Naive B cell (primary cell): ENCODE data around the gene MLLT3. TPM values are rescaled to one million over a fixed set of nuclear protein-coding genes. Genes with fewer than 3 reads are reported as not detected.

Experiments
- ATAC-seq, 2 donors: fragments of 150-1000 bp; cut with Tn5 transposase; 2 replicates each; pipeline ENCODE4 v1.10.0; 2021; ENCODE audit warnings: low read depth in 2 of 2, mild to moderate bottlenecking in 2 of 2, moderate library complexity in 2 of 2
- DNase-seq: peaks from one replicate; pipeline ENCODE4 v3.0.0; 2022
- H3K27ac Mint-ChIP-seq, 6 donors: one replicate each; pipeline ENCODE4 v1.8.0; 2020 to 2022; ENCODE audit warnings: mild to moderate bottlenecking in 6 of 6, mixed read lengths in 6 of 6, moderate library complexity in 5 of 6, inconsistent platforms in 2 of 6
- H3K27me3 Mint-ChIP-seq, 3 donors: one replicate each; pipeline ENCODE4 v1.8.0; 2021 to 2022; ENCODE audit warnings: mixed read lengths in 3 of 3, mild to moderate bottlenecking in 1 of 3
- H3K36me3 Mint-ChIP-seq, 2 donors: one replicate each; pipeline ENCODE4 v1.8.0; 2020 to 2022; ENCODE audit warnings: mixed read lengths in 2 of 2, inconsistent platforms in 1 of 2, mild to moderate bottlenecking in 1 of 2
- H3K4me1 Mint-ChIP-seq, 3 donors: one replicate each; pipeline ENCODE4 v1.8.0; 2020 to 2022; ENCODE audit warnings: mixed read lengths in 3 of 3, inconsistent platforms in 1 of 3, mild to moderate bottlenecking in 1 of 3, moderate library complexity in 1 of 3
- H3K4me3 Mint-ChIP-seq, 8 donors: one replicate each; pipeline ENCODE4 v1.8.0; 2020 to 2022; ENCODE audit warnings: mild to moderate bottlenecking in 8 of 8, mixed read lengths in 8 of 8, moderate library complexity in 8 of 8, inconsistent platforms in 2 of 8
- H3K9me3 Mint-ChIP-seq, 7 donors: one replicate each; pipeline ENCODE4 v1.8.0; 2020 to 2022; ENCODE audit warnings: mixed read lengths in 7 of 7, mild to moderate bottlenecking in 5 of 7, inconsistent platforms in 2 of 7, moderate library complexity in 1 of 7
- polyA plus RNA-seq, 6 donors: library from polyadenylated mRNA; unstranded; fragments of 300-500 nt; fragmentation: Illumina TruSeq; gene quantifications; one replicate each; pipeline ENCODE4 v1.2.3, GENCODE V29; 2021; ENCODE audit warnings: low read depth in 6 of 6

Gene MLLT3
- polyA plus RNA-seq, 6 donors from 2014 or later = 3.2 to 11.6 (median 5.7) TPM

- Mint-ChIP-seq H3K27ac (no peak overlapping the region), H3K36me3 (peaks cover 0 to 7% of the 10 kb centered on the region in 2 donors), H3K4me3 (no peak overlapping the region), H3K27me3 (no peaks in the 10 kb centered on the region), H3K4me1 (peaks cover 0 to 22% (median 12%) of the 10 kb centered on the region in 3 donors), H3K9me3 (no peaks in the 10 kb centered on the region)
- DNase-seq (no peak), ATAC-seq (no peak)
Observed at GRCh38 chr9:20394969-20395368, 227.3 kb downstream of the MLLT3 start.

- no peak for ATAC-seq
- peaks cover 0 to 10% of the 10 kb centered on the region in 2 donors for H3K36me3 Mint-ChIP-seq
Observed at GRCh38 chr9:20391208-20391607, 231.1 kb downstream of the MLLT3 start.

GRCh38 chr9:20390400-20390799 is 231.9 kb downstream of the MLLT3 start:
- H3K9me3 Mint-ChIP-seq = peaks cover 0 to 6% (median 0%) of the 10 kb centered on the region in 7 donors
- DNase-seq = no peak
- no peaks in the 10 kb centered on the region for H3K27me3 Mint-ChIP-seq
- peaks cover 0 to 10% of the 10 kb centered on the region in 2 donors for H3K36me3 Mint-ChIP-seq
- H3K4me3 Mint-ChIP-seq = no peak overlapping the region
- no peak overlapping the region for H3K27ac Mint-ChIP-seq
- H3K4me1 Mint-ChIP-seq = no peaks in the 10 kb centered on the region
- no peak for ATAC-seq

More at GRCh38 chr9:20391208-20391607, 231.1 kb downstream of the MLLT3 start:
- no peak overlapping the region for H3K27ac Mint-ChIP-seq
- H3K27me3 Mint-ChIP-seq = no peaks in the 10 kb centered on the region
- DNase-seq = no peak
- no peaks in the 10 kb centered on the region for H3K4me1 Mint-ChIP-seq
- peaks cover 0 to 6% (median 0%) of the 10 kb centered on the region in 7 donors for H3K9me3 Mint-ChIP-seq
- no peak overlapping the region for H3K4me3 Mint-ChIP-seq

GRCh38 chr9:20387062-20387461 is 235.2 kb downstream of the MLLT3 start:
- no peak for ATAC-seq
- Mint-ChIP-seq H3K27me3 (peaks cover 0 to 5% (median 0%) of the 10 kb centered on the region in 3 donors), H3K4me1 (peaks cover 0 to 7% (median 6%) of the 10 kb centered on the region in 3 donors), H3K9me3 (peaks cover 0 to 6% (median 0%) of the 10 kb centered on the region in 7 donors), H3K4me3 (no peak overlapping the region), H3K36me3 (peaks cover 0 to 10% of the 10 kb centered on the region in 2 donors), H3K27ac (no peak overlapping the region)
- no peak for DNase-seq

GRCh38 chr9:20384642-20385041 is 237.7 kb downstream of the MLLT3 start:
- peaks cover 0 to 7% of the 10 kb centered on the region in 2 donors for H3K36me3 Mint-ChIP-seq

GRCh38 chr9:20382460-20383071 is 239.7 kb downstream of the MLLT3 start:
- ATAC-seq (no peak), DNase-seq (no peak)
- Mint-ChIP-seq H3K4me1 (peaks cover 5 to 12% (median 6%) of the 10 kb centered on the region in 3 donors), H3K36me3 (peaks cover 0 to 7% of the 10 kb centered on the region in 2 donors), H3K4me3 (no peak overlapping the region), H3K27ac (no peak overlapping the region), H3K27me3 (peaks cover 6 to 14% (median 8%) of the 10 kb centered on the region in 3 donors), H3K9me3 (no peaks in the 10 kb centered on the region)

More at GRCh38 chr9:20384642-20385041, 237.7 kb downstream of the MLLT3 start:
- Mint-ChIP-seq H3K9me3 (peaks cover 0 to 6% (median 0%) of the 10 kb centered on the region in 7 donors), H3K27me3 (peaks cover 6 to 11% (median 8%) of the 10 kb centered on the region in 3 donors), H3K27ac (no peak overlapping the region), H3K4me1 (peaks cover 5 to 12% (median 6%) of the 10 kb centered on the region in 3 donors), H3K4me3 (peak overlapping the region in 1 of 8 donors; percentile 12)
- no peak for DNase-seq
- no peak for ATAC-seq

GRCh38 chr9:20380546-20380945 is 241.8 kb downstream of the MLLT3 start:
- H3K36me3 Mint-ChIP-seq = peaks cover 0 to 7% of the 10 kb centered on the region in 2 donors
- no peak overlapping the region for H3K4me3 Mint-ChIP-seq
- no peaks in the 10 kb centered on the region for H3K9me3 Mint-ChIP-seq
- DNase-seq (no peak), ATAC-seq (no peak)
- no peak overlapping the region for H3K27ac Mint-ChIP-seq
- peaks cover 8 to 14% (median 11%) of the 10 kb centered on the region in 3 donors for H3K27me3 Mint-ChIP-seq
- peaks cover 14 to 20% (median 18%) of the 10 kb centered on the region in 3 donors for H3K4me1 Mint-ChIP-seq

GRCh38 chr9:20379804-20380225 is 242.5 kb downstream of the MLLT3 start:
- no peak overlapping the region for H3K27ac Mint-ChIP-seq
- ATAC-seq (no peak), DNase-seq (no peak)
- H3K4me1 Mint-ChIP-seq = peaks cover 14 to 20% (median 20%) of the 10 kb centered on the region in 3 donors
- peaks cover 8 to 14% (median 11%) of the 10 kb centered on the region in 3 donors for H3K27me3 Mint-ChIP-seq
- H3K9me3 Mint-ChIP-seq = no peaks in the 10 kb centered on the region
- H3K36me3 Mint-ChIP-seq = peaks cover 0 to 7% of the 10 kb centered on the region in 2 donors
- H3K4me3 Mint-ChIP-seq = no peak overlapping the region

- DNase-seq (no peak), ATAC-seq (no peak)
- no peak overlapping the region for H3K27ac Mint-ChIP-seq
- no peaks in the 10 kb centered on the region for H3K9me3 Mint-ChIP-seq
- peaks cover 14 to 21% (median 20%) of the 10 kb centered on the region in 3 donors for H3K4me1 Mint-ChIP-seq
- H3K4me3 Mint-ChIP-seq = no peak overlapping the region
- H3K36me3 Mint-ChIP-seq = peaks cover 0 to 7% of the 10 kb centered on the region in 2 donors
- peaks cover 8 to 14% (median 11%) of the 10 kb centered on the region in 3 donors for H3K27me3 Mint-ChIP-seq
Observed at GRCh38 chr9:20378851-20379250, 243.4 kb downstream of the MLLT3 start.

- DNase-seq = no peak
- peaks cover 0 to 7% of the 10 kb centered on the region in 2 donors for H3K36me3 Mint-ChIP-seq
- no peak overlapping the region for H3K27ac Mint-ChIP-seq
- peaks cover 8 to 14% (median 11%) of the 10 kb centered on the region in 3 donors for H3K27me3 Mint-ChIP-seq
- H3K4me1 Mint-ChIP-seq = peaks cover 12 to 29% (median 25%) of the 10 kb centered on the region in 3 donors
- ATAC-seq = no peak
- no peaks in the 10 kb centered on the region for H3K9me3 Mint-ChIP-seq
- H3K4me3 Mint-ChIP-seq = no peak overlapping the region
Observed at GRCh38 chr9:20377790-20378189, 244.5 kb downstream of the MLLT3 start.

- H3K9me3 Mint-ChIP-seq = no peaks in the 10 kb centered on the region
- ATAC-seq = no peak
- DNase-seq = no peak
- H3K4me3 Mint-ChIP-seq = no peak overlapping the region
- peak overlapping the region in 1 of 6 donors; percentile 17 for H3K27ac Mint-ChIP-seq
- H3K27me3 Mint-ChIP-seq = peaks cover 8 to 11% (median 10%) of the 10 kb centered on the region in 3 donors
- peaks cover 7 to 29% (median 19%) of the 10 kb centered on the region in 3 donors for H3K4me1 Mint-ChIP-seq
- H3K36me3 Mint-ChIP-seq = peaks cover 0 to 7% of the 10 kb centered on the region in 2 donors
Observed at GRCh38 chr9:20376731-20377375, 245.4 kb downstream of the MLLT3 start.

GRCh38 chr9:20376042-20376441 is 246.3 kb downstream of the MLLT3 start:
- peaks cover 7 to 29% (median 19%) of the 10 kb centered on the region in 3 donors for H3K4me1 Mint-ChIP-seq
- H3K9me3 Mint-ChIP-seq = no peaks in the 10 kb centered on the region
- H3K27ac Mint-ChIP-seq = no peak overlapping the region
- peak overlapping the region in 3 of 8 donors; percentile 15 to 77 (median 37) for H3K4me3 Mint-ChIP-seq
- DNase-seq = no peak
- H3K27me3 Mint-ChIP-seq = peaks cover 8 to 11% (median 10%) of the 10 kb centered on the region in 3 donors
- H3K36me3 Mint-ChIP-seq = peaks cover 0 to 7% of the 10 kb centered on the region in 2 donors
- ATAC-seq = no peak

GRCh38 chr9:20373263-20373662 is 249.0 kb downstream of the MLLT3 start:
- Mint-ChIP-seq H3K27ac (no peak overlapping the region), H3K4me3 (no peak overlapping the region)

More at GRCh38 chr9:20373263-20373662, 249.0 kb downstream of the MLLT3 start:
- Mint-ChIP-seq H3K4me1 (peaks cover 7 to 24% (median 14%) of the 10 kb centered on the region in 3 donors), H3K36me3 (no peaks in the 10 kb centered on the region), H3K9me3 (no peaks in the 10 kb centered on the region), H3K27me3 (peaks cover 0 to 8% (median 5%) of the 10 kb centered on the region in 3 donors)
- ATAC-seq = peak; percentile 76 to 89
- peak; percentile 21 for DNase-seq
